HG03025 (cell line): Measurements from ENCODE around the gene PSMD13.

Experiments used
- ATAC-seq: cut with Tn5 transposase; IDR thresholded peaks from one replicate; pipeline ENCODE4 v1.9.1; 2021; ENCODE audit warnings: mild to moderate bottlenecking, moderate library complexity; ENCODE audit not compliant: unreplicated experiment, low FRiP score

PSMD13 gene

DNA sequence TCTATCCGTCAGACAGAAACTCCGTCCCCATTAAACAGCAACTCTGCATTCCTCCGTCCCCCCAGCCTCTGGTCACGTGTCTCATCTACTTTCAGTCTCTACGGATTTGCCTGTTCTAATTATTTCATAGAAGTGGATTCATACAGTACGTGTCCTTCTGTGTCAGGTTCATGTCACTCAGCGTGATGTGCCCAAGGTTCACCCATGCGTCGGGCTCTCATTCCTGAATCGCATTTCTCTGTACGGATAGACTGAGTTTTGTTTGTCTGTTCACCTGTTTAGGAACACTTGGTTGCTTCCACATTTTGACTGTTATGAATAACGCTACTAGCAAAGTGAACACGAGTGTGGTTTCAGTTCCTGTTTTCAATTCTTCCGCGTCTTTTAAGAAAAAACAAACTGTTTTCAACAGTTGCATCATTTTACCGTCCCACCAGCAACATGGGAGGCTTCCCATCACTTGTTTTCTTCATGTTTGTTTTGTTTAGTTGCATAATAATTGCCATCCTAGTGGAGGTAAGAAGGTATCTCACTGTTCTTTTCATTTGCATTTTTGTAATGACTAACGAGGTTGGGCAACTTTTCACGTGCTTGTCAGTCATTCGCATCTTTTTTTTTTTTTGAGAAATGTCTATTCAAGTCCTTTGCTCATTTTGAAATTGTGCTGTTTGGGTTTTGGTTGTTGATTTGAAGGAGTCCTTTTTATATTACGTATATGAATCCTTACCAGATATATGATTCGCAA lies 32.5 kb downstream of the PSMD13 start:
- peak; percentile 66 for ATAC-seq

DNA sequence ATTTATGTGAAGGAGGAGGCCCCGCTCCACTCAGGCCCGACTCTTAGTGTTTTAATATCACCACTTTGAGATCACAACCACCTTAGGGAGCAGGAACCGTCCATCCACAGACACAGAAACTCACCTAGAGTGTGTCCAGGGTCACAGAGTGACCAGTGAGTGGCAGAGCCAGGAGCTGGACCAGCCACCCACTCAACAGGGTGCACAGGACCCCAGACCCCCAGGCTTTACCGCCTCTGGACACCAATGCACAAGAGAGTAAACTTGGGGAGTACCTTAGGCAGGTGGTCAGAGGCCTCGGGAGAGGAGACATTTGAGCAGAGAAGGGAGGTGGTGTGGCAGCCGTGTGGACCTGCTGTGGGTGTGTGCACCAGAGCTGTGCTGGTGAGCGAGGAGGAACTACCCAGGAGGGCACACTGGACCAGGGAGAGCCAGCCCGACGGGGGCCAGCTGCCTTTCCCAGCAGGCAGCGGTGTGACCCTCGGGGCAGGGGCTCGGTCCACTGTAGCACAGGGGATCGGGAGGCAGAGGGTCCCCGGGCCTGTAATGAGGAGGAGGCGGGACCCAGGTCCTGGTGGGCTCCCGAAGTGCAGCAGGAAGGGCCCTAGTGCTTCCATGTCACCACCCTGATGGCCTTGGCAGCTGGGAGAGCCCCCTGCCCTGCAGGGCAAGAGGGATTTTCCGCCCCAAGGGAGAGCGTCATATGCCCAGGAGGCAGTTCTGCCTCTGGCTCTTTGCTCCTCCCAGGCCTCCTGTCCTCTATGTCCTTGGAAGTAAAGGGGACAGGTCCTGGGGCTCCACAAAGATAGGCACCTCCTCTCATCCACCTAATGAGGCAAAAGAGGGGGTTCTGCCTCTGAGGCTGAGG lies 33.9 kb downstream of the PSMD13 start:
- no peak for ATAC-seq

DNA sequence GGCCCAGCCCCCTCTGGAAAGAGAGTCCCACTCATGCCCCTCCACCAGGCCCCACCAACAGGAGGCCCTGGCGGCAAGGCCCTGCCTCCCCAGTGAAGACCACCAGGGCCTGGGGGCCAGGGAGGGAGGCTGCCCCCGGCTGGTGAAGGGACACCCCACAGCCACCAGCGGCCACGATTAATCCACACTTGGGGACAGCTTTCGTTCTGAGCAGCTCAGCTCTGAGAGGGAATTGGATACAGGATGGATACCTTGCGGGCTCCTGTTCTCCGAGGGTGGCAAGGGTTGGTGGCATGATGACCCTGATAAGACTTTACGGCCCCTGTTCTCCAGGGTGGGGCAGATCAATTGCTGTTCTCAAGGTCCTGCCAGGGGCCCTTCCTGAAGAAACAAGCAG lies 34.5 kb downstream of the PSMD13 start:
- ATAC-seq: no peak

DNA sequence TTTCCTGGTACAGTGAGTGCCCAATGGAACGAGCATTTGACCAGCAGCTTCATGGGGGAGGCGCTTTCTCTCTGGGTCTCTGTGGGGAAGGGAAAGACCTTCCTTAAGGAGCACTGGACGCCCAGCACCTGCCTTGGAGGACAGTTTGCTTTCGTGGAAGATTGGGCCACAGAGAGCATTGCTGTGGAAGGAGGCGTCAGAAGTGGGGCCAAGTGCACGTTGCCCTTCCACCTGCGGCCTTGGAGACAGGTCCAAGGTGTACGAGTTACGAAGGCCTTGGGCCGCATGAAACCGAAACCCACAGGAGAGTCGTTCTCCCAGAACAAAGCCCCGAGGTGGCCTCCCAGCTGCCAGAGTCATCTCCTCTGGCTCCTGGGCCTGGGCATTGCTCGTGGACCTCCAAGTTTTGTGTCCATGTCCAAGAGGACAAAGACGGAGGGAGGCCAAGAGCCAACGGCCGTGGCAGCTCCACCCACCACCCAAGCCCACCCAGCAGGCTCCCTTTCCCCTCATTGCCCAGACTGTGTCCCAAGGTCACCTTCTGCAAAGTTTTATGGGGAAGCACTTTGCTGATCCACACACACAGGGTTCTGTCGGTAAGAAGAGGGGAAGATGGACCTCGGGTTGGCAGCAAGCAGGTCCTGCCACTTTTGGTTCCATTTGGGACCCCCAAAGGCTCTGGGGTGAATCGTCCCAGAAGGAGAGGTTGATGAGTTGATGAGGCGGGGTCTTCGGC lies 35.6 kb downstream of the PSMD13 start:
- no peak for ATAC-seq

DNA sequence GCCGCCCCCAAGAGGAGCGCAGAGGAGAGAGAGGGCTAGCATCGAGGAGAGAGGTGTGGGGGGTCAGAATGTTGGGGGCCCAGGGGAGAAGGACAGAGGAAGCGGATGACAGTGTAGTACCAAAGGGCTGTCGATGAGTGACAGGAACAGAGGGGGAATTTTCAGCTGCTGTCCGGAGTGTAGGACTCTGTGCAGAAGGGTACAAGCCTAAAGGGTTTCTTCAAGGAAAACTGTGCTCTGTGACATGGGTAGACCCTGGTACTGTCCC lies 36.1 kb downstream of the PSMD13 start:
- ATAC-seq: no peak

DNA sequence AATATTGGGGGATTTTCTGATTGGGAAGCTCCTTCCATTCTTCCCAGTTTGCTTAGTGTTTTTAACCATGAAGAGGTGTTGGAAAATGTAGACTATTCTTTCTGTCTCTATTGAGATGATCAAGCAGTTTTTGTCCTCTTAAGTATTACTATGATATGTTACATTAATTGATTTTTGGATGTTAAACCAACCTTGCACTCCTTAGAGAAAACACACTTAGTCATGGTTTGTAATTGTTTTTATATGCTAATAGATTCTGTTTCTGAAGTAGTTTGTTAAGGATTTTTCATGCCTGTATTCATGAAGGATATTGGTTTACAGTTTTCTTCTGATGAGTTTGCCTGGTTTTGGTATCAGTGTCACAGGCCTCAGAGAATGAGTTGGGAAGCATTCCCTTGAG lies 39.4 kb downstream of the PSMD13 start:
- no peak for ATAC-seq

DNA sequence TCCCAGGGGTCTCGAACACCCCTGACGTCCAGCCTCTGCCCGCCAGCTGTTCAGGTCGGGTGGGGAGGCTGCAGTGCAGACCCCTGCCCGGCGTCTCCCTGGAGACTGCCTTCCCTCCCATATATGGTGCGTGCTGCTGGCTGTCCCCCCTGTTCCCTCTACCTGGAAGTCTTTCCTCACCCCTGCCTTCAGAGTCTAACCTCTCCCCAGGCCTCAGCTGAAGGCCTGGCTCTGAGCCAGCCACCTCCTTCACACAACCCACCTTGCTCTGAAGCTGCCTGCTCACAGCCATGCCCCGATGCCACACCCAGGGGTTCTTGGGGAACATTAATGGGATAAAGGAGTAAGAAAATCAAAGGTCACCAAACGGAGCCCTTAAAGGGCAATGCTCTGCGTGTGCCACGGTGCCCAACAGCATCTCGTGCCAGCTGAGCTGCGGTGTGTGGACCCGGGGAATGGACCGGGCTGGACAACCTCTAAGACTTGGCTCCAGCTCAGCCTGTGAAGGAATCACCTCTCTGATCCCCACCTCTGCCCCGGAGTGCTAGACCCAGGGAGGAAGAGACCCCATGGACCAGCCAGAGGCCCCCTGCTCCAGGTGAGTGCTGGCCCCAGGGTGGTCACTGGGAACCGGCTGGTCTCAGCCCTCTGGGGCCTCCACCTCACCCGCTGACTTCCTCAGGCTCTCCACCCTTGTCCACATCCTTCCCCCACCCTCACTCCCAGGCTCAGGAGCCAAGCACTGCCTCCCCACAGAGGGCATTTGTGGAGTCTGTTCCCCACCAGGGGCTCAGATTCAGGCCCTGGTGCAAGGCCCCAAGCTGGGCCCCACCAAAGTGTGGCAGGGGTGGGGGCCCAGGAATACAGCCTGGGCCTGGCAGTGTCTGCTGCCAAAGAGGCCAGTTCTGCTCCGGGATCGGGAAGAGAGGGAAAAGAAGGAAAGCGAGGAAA lies 41.5 kb downstream of the PSMD13 start, which contains the start of gene NLRP6:
NLRP6 (plus strand) TSS at position 407 of the 951 bp plus-strand sequence; CDS start at position 570, 163 bp downstream.
- ATAC-seq: no peak

DNA sequence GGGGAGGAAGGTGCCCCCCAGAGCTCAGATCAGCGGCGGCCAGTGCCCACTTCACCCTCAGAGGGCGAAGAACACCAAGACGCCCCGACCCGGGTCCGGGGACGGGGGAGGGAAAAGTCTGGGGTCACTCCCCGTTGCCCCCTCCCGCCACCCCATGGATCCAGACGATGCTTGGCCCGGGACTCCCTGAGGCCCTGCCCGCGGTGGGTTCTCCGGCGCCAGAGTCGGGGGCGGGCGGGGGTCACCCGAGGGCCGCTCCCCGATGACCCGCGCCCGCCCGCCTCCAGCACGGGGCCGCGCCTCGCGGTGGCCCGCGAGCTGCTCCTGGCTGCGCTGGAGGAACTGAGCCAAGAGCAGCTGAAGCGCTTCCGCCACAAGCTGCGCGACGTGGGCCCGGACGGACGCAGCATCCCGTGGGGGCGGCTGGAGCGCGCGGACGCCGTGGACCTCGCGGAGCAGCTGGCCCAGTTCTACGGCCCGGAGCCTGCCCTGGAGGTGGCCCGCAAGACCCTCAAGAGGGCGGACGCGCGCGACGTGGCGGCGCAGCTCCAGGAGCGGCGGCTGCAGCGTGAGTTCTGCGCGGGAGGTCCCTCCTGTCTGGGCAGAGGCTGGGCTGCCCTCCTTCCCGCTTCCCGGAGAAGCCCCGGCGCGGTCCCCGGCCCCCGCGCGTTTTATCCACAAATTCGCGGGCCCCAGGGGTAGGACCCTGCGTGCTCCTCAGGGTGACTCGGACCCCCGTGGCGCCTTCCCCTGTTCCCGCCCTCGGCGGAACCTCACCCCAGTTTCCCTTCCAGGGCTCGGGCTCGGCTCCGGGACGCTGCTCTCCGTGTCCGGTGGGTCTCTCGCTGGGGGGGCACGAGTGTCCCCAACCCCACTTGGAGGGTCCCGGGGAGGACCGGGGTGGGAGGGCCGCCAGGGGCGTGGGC lies 42.5 kb downstream of the PSMD13 start:
- ATAC-seq: no peak

DNA sequence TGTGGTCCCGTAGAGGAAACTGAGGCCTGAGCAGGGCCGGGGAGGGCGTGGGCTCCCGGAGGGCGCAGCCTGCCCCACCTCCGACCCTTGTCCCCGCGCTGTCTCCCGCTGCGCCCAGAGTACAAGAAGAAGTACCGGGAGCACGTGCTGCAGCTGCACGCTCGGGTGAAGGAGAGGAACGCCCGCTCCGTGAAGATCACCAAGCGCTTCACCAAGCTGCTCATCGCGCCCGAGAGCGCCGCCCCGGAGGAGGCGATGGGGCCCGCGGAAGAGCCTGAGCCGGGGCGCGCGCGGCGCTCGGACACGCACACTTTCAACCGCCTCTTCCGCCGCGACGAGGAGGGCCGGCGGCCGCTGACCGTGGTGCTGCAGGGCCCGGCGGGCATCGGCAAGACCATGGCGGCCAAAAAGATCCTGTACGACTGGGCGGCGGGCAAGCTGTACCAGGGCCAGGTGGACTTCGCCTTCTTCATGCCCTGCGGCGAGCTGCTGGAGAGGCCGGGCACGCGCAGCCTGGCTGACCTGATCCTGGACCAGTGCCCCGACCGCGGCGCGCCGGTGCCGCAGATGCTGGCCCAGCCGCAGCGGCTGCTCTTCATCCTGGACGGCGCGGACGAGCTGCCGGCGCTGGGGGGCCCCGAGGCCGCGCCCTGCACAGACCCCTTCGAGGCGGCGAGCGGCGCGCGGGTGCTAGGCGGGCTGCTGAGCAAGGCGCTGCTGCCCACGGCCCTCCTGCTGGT lies 43.4 kb downstream of the PSMD13 start:
- ATAC-seq: no peak

DNA sequence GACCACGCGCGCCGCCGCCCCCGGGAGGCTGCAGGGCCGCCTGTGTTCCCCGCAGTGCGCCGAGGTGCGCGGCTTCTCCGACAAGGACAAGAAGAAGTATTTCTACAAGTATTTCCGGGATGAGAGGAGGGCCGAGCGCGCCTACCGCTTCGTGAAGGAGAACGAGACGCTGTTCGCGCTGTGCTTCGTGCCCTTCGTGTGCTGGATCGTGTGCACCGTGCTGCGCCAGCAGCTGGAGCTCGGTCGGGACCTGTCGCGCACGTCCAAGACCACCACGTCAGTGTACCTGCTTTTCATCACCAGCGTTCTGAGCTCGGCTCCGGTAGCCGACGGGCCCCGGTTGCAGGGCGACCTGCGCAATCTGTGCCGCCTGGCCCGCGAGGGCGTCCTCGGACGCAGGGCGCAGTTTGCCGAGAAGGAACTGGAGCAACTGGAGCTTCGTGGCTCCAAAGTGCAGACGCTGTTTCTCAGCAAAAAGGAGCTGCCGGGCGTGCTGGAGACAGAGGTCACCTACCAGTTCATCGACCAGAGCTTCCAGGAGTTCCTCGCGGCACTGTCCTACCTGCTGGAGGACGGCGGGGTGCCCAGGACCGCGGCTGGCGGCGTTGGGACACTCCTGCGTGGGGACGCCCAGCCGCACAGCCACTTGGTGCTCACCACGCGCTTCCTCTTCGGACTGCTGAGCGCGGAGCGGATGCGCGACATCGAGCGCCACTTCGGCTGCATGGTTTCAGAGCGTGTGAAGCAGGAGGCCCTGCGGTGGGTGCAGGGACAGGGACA lies 44.1 kb downstream of the PSMD13 start:
- no peak for ATAC-seq

DNA sequence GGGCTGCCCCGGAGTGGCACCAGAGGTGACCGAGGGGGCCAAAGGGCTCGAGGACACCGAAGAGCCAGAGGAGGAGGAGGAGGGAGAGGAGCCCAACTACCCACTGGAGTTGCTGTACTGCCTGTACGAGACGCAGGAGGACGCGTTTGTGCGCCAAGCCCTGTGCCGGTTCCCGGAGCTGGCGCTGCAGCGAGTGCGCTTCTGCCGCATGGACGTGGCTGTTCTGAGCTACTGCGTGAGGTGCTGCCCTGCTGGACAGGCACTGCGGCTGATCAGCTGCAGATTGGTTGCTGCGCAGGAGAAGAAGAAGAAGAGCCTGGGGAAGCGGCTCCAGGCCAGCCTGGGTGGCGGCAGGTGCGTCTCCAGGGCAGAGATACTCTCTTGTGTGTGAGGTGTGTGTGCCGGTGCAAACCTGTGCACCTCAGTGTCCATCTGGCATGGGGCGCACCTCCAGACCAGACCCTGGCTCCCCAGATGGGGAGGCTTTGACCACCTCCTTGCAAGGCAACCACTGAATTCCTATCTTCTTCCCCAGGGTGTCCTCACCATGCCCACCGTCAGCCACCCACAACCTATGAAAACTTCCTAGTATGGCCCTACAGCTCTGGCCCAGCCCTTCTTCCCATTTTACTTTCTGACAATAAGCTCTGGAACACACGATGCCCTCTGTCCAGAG lies 44.8 kb downstream of the PSMD13 start:
- no peak for ATAC-seq

DNA sequence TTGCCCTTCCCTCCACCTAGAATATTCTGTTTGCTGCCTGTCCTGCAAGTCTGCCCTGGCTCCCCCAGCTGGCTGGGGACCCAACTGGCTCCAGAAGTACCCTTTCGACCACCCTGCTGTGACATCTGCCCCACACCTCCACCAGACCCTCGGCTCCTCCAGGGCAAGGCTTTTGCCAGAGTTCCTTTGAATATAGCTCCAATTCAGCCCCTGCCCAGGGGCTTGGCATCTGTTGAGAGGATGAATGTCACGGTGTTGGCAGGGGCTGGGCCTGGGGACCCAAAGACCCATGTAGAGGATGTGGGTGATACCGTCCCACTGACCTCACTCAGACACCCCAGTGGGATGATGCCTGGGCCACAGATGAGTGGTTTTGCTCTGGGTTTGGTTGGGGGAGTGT lies 45.4 kb downstream of the PSMD13 start:
- ATAC-seq: no peak

DNA sequence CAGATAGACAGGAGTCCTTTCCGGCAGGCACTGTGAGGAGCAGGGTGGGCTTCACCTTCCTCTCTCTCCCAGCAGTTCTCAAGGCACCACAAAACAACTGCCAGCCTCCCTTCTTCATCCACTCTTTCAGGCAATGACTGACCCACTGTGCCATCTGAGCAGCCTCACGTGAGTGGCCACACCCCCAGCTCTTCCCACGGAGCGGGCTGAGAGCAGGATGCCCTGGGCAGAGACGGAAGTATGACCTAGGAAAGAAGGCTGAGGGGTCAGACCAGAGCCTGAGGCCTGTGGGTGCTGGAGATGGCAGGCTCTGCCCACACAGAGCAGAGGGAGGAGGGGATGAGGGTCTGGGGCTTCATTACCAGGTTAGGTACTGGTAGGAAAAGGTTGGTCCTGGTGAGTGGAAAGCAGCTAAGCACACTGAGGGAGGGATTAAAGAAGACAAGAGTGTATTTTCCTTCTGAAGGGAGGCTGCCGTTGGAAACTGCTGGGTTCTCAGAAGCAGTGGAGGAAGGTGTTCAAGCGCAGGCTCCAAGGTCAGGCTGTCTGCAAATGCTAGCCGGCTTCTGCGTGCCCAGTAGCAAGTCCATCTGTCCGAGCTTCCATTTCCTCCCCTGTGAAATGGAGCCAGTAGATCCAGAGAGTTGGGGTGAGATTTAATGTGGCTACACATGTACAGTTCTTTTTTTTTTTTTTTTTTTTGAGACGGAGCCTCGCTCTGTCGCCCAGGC lies 46.0 kb downstream of the PSMD13 start:
- ATAC-seq: no peak

DNA sequence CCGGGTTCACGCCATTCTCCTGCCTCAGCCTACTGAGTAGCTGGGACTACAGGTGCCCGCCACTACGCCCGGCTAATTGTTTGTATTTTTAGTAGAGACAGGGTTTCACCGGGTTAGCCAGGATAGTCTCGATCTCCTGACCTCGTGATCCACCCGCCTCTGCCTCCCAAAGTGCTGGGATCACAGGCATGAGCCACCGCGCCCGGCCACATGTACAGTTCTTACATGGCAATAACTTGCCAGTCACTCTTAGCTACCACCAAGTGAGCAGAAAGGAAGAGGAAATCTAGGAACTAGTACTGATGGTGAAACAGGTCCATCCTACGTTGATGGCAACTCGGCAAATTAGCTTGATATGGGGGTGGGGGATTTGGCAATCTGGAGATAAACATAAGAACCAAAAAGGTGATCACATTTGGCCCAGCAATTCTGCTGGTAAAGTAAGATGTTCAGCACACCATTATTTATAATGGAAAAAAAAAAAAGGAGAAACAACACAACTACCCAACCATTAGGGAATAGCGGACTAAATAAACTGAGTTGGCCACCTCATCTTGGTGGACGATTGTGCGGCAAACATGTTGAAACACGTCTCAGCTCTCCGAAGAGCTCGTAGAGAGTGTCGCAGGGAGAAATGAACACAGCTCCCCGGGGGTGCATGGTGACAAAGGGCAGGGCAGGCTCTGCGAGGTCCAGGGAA lies 46.8 kb downstream of the PSMD13 start:
- ATAC-seq: no peak

DNA sequence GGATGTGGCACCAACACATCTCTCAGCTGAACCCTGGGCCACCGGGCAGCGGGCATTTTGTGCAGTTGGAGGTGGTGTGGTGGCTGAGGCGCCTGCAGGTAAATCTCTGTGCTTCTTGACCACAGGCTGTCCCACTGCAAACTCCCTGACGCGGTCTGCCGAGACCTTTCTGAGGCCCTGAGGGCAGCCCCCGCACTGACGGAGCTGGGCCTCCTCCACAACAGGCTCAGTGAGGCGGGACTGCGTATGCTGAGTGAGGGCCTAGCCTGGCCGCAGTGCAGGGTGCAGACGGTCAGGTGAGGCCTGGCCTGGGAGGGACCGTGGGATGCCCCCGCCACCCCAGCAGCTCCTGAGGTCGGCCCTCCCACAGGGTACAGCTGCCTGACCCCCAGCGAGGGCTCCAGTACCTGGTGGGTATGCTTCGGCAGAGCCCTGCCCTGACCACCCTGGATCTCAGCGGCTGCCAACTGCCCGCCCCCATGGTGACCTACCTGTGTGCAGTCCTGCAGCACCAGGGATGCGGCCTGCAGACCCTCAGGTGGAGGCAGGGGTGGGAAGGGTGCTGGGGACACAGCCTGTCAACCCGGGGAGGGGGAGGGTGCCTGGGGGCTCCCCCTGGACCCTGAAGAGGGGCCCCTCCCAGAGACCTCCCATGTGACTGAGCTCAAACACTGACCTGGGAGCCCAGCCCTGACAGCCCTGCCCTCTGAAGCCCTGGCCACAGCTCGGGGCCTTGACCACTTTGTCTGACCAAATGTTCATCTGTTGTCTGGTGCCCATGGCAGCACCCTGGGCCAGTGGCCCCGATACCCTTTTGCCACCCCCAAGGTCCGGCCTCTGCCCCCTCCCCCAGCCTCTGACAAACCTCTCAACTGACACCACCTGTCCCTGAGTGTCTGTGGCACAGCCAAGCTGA lies 47.6 kb downstream of the PSMD13 start:
- no peak for ATAC-seq
